Lower leg skin (tissue), 4 donors: ENCODE data around the gene COL13A1. TPM values are rescaled to one million over a fixed set of nuclear protein-coding genes. Genes with fewer than 3 reads are reported as not detected.

Experiments
- DNase-seq, 2 donors: peaks; one replicate each; pipeline ENCODE4 v3.0.0-alpha.2; 2019; ENCODE audit warnings: low spot score in 2 of 2
- H3K4me3 ChIP-seq: fragments of 200-600 bp; sonication (generic); 2 replicates; pipeline ENCODE4 v1.5.1; 2017; ENCODE audit warnings: mild to moderate bottlenecking, low read depth; ENCODE audit not compliant: poor library complexity, severe bottlenecking
- CTCF ChIP-seq, 3 donors: fragments of 450-650 bp; IDR thresholded peaks; one replicate each; pipeline ENCODE4 v1.5.1; 2016; ENCODE audit warnings: antibody characterized with exemption in 3 of 3, mild to moderate bottlenecking in 3 of 3, moderate library complexity in 2 of 3
- POLR2A ChIP-seq, 2 donors: fragments of 450-650 bp; IDR thresholded peaks; one replicate each; pipeline ENCODE4 v1.6.1; 2016 to 2017; ENCODE audit warnings: antibody characterized with exemption in 2 of 2, mild to moderate bottlenecking in 1 of 2, moderate library complexity in 1 of 2
- WGBS, 2 donors: methylation state at CpG; one replicate each; pipeline ENCODE4 v1.1.5; 2018; 5-methylcytosine and 5-hydroxymethylcytosine counted together
- intact Hi-C: fragments of 100-400 bp; cut with DNase I; formaldehyde crosslinking; loops from one replicate; pipeline ENCODE4 v1.15.0; 2023; ENCODE audit warnings: low total_unique reads
- total RNA-seq, 4 donors: library from RNA; depleted of rRNA; stranded (reverse); fragments of >200 nt; gene quantifications; one replicate each; pipeline ENCODE4 v1.1.0, GENCODE V29; 2016

COL13A1 gene
- total RNA-seq, 4 donors from 2014 or later: 0.93 to 2.3 (median 1.3) TPM

GRCh38 chr10:69939061-69939460 is 137.4 kb downstream of the COL13A1 start:
- no peak for TF ChIP-seq POLR2A (IDR thresholded peaks at IDR 0.05)
- TF ChIP-seq CTCF (IDR thresholded peaks at IDR 0.05): no peak
- no peak overlapping the region for H3K4me3 ChIP-seq
- WGBS, 2 donors: 58 to 66% methylated on average over 3 of the region's 3 CpGs
- intact Hi-C loops: no loop called here
- DNase-seq: no peak

GRCh38 chr10:69939481-69939880 is 137.8 kb downstream of the COL13A1 start:
- H3K4me3 ChIP-seq: no peak overlapping the region
- intact Hi-C loops: no loop called here
- no peak for DNase-seq
- 64 to 74% methylated on average over 4 of the region's 4 CpGs for WGBS, 2 donors
- TF ChIP-seq CTCF (IDR thresholded peaks at IDR 0.05): no peak
- TF ChIP-seq POLR2A (IDR thresholded peaks at IDR 0.05): no peak

GRCh38 chr10:69941730-69942129 is 140.0 kb downstream of the COL13A1 start:
- no peak overlapping the region for H3K4me3 ChIP-seq
- TF ChIP-seq POLR2A (IDR thresholded peaks at IDR 0.05) (no peak), CTCF (IDR thresholded peaks at IDR 0.05) (no peak)
- DNase-seq: no peak
- intact Hi-C loops: no loop called here
- 94 to 96% methylated on average over 11 of the region's 11 CpGs for WGBS, 2 donors

- no peak overlapping the region for H3K4me3 ChIP-seq
- no peak for TF ChIP-seq POLR2A (IDR thresholded peaks at IDR 0.05)
- no peak for DNase-seq
- 97% methylated on average over 17 to 19 of the region's 19 CpGs for WGBS, 2 donors
- intact Hi-C loops: no loop called here
These were observed 141.7 kb downstream of the COL13A1 start for GRCh38 chr10:69943292-69943820.

GRCh38 chr10:69944761-69945160 is 143.1 kb downstream of the COL13A1 start:
- intact Hi-C loops: no loop called here
- H3K4me3 ChIP-seq: no peak overlapping the region
- TF ChIP-seq POLR2A (IDR thresholded peaks at IDR 0.05): no peak
- no peak for DNase-seq
- 73 to 84% methylated on average over 10 of the region's 10 CpGs for WGBS, 2 donors

GRCh38 chr10:69948261-69948660 is 146.6 kb downstream of the COL13A1 start:
- H3K4me3 ChIP-seq: no peak overlapping the region
- WGBS, 2 donors: 63 to 76% methylated on average over 4 of the region's 4 CpGs
- no peak for DNase-seq
- TF ChIP-seq CTCF (IDR thresholded peaks at IDR 0.05) (no peak), POLR2A (IDR thresholded peaks at IDR 0.05) (no peak)
- intact Hi-C loops: no loop called here

GRCh38 chr10:69949770-69950169 is 148.1 kb downstream of the COL13A1 start:
- no peak for DNase-seq
- H3K4me3 ChIP-seq: no peak overlapping the region
- WGBS, 2 donors: 58 to 82% methylated on average over 8 of the region's 8 CpGs
- no peak for TF ChIP-seq CTCF (IDR thresholded peaks at IDR 0.05)
- TF ChIP-seq POLR2A (IDR thresholded peaks at IDR 0.05): no peak
- intact Hi-C loops: no loop called here
